ENCODE measurements around the gene AGBL5. TPM values are rescaled to one million over a fixed set of nuclear protein-coding genes. Genes with fewer than 3 reads are reported as not detected.

Gene AGBL5
- total RNA-seq, 1 donor from 2014 or later: 23.4 TPM

GRCh38 chr2:27081984-27082772, 30.7 kb downstream of the AGBL5 start:
- TF ChIP-seq, protein P1, sequence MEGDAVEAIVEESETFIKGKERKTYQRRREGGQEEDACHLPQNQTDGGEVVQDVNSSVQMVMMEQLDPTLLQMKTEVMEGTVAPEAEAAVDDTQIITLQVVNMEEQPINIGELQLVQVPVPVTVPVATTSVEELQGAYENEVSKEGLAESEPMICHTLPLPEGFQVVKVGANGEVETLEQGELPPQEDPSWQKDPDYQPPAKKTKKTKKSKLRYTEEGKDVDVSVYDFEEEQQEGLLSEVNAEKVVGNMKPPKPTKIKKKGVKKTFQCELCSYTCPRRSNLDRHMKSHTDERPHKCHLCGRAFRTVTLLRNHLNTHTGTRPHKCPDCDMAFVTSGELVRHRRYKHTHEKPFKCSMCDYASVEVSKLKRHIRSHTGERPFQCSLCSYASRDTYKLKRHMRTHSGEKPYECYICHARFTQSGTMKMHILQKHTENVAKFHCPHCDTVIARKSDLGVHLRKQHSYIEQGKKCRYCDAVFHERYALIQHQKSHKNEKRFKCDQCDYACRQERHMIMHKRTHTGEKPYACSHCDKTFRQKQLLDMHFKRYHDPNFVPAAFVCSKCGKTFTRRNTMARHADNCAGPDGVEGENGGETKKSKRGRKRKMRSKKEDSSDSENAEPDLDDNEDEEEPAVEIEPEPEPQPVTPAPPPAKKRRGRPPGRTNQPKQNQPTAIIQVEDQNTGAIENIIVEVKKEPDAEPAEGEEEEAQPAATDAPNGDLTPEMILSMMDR (IDR thresholded peaks at IDR 0.05): no peak
- Mint-ChIP-seq H3K4me1 (ENCODE audit: unreplicated experiment) (peaks cover 54% of the 10 kb centered on the region), H3K36me3 (ENCODE audit: unreplicated experiment) (peaks cover 4% of the 10 kb centered on the region), H3K27ac (ENCODE audit: unreplicated experiment) (no peak overlapping the region), H3K9me3 (ENCODE audit: unreplicated experiment) (no peaks in the 10 kb centered on the region), H3K4me3 (ENCODE audit: unreplicated experiment) (no peak overlapping the region), H3K27me3 (ENCODE audit: unreplicated experiment) (no peaks in the 10 kb centered on the region)
- DNase-seq (ENCODE audit: extremely low spot score, unreplicated experiment): no peak

DNA sequence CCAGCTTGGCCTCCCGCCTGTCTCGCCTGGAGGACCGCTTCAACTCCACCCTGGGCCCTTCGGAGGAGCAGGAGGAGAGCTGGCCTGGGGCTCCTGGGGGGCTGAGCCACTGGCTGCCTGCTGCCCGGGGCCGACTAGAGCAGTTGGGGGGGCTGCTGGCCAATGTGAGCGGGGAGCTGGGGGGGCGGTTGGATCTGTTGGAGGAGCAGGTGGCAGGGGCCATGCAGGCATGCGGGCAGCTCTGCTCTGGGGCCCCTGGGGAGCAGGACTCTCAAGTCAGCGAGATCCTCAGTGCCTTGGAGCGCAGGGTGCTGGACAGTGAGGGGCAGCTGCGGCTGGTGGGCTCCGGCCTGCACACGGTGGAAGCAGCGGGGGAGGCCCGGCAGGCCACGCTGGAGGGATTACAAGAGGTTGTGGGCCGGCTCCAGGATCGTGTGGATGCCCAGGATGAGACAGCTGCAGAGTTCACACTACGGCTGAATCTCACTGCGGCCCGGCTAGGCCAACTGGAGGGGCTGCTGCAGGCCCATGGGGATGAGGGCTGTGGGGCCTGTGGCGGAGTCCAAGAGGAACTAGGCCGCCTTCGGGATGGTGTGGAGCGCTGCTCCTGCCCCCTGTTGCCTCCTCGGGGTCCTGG, 31.4 kb downstream of the AGBL5 start:
- H3K27ac Mint-ChIP-seq (ENCODE audit: unreplicated experiment): no peak overlapping the region
- TF ChIP-seq, protein P1 (IDR thresholded peaks at IDR 0.05): no peak
- H3K9me3 Mint-ChIP-seq (ENCODE audit: unreplicated experiment): no peaks in the 10 kb centered on the region
- H3K27me3 Mint-ChIP-seq (ENCODE audit: unreplicated experiment): no peaks in the 10 kb centered on the region
- H3K4me3 Mint-ChIP-seq (ENCODE audit: unreplicated experiment): no peak overlapping the region
- DNase-seq (ENCODE audit: extremely low spot score, unreplicated experiment): no peak
- H3K36me3 Mint-ChIP-seq (ENCODE audit: unreplicated experiment): peaks cover 4% of the 10 kb centered on the region
- peaks cover 49% of the 10 kb centered on the region for H3K4me1 Mint-ChIP-seq (ENCODE audit: unreplicated experiment)

GRCh38 chr2:27083410-27084296, 32.2 kb downstream of the AGBL5 start:
- no peaks in the 10 kb centered on the region for H3K27me3 Mint-ChIP-seq (ENCODE audit: unreplicated experiment)
- DNase-seq (ENCODE audit: extremely low spot score, unreplicated experiment): no peak
- no peak overlapping the region for H3K27ac Mint-ChIP-seq (ENCODE audit: unreplicated experiment)
- H3K36me3 Mint-ChIP-seq (ENCODE audit: unreplicated experiment): peaks cover 4% of the 10 kb centered on the region
- peaks cover 42% of the 10 kb centered on the region for H3K4me1 Mint-ChIP-seq (ENCODE audit: unreplicated experiment)
- TF ChIP-seq, protein P1 (IDR thresholded peaks at IDR 0.05): no peak
- no peak overlapping the region for H3K4me3 Mint-ChIP-seq (ENCODE audit: unreplicated experiment)
- H3K9me3 Mint-ChIP-seq (ENCODE audit: unreplicated experiment): no peaks in the 10 kb centered on the region

GRCh38 chr2:27084297-27085061, 33.0 kb downstream of the AGBL5 start:
- Mint-ChIP-seq H3K4me3 (ENCODE audit: unreplicated experiment) (no peak overlapping the region), H3K27ac (ENCODE audit: unreplicated experiment) (no peak overlapping the region), H3K27me3 (ENCODE audit: unreplicated experiment) (no peaks in the 10 kb centered on the region), H3K36me3 (ENCODE audit: unreplicated experiment) (peaks cover 4% of the 10 kb centered on the region), H3K9me3 (ENCODE audit: unreplicated experiment) (no peaks in the 10 kb centered on the region), H3K4me1 (ENCODE audit: unreplicated experiment) (peaks cover 38% of the 10 kb centered on the region)
- no peak for DNase-seq (ENCODE audit: extremely low spot score, unreplicated experiment)
- TF ChIP-seq, protein P1 (IDR thresholded peaks at IDR 0.05): no peak
